Caco-2 (cell line): ENCODE measurements around the gene WWTR1. TPM values are rescaled to one million over a fixed set of nuclear protein-coding genes. Genes with fewer than 3 reads are reported as not detected.

Experiments used
- BruUV-seq: library from RNA; stranded (reverse); fragments of 400-500 nt; replicated peaks from 2 replicates; lab custom pipeline; 2021; lab: Mats Ljungman, UMichigan
- CTCF ChIA-PET: fragments of 300-600 bp; sonication (Branson Sonifier 250); formaldehyde crosslinking; loops from one replicate; lab custom pipeline; 2022; ENCODE audit warnings: antibody characterized with exemption; lab: Charles Lee
- POLR2A ChIA-PET: fragments of 300-600 bp; sonication (Branson Sonifier 250); formaldehyde crosslinking; loops from one replicate; lab custom pipeline; 2022; ENCODE audit warnings: antibody characterized with exemption; lab: Charles Lee
- DNase-seq, 2 experiments: peaks; one replicate each; pipeline versions ENCODE4 v3.0.0 to v3.0.0-alpha.2; 2020 to 2022
- H3K27me3 ChIP-seq: replicated peaks from 2 replicates; pipeline ENCODE4 v1.6.0; 2011; ENCODE audit warnings: low read length; ENCODE audit not compliant: control insufficient read depth, insufficient read depth
- H3K36me3 ChIP-seq: 2 replicates; pipeline ENCODE4 v1.5.1; 2011; ENCODE audit warnings: low read length; ENCODE audit not compliant: control insufficient read depth, insufficient read depth
- H3K4me1 ChIP-seq: fragments of 250-450 bp; sonication (Bioruptor Pico); 2 replicates; pipeline ENCODE4 v1.5.1; 2020; ENCODE audit warnings: mild to moderate bottlenecking
- H3K4me3 ChIP-seq: 2 replicates; pipeline ENCODE4 v1.5.1; 2011; ENCODE audit warnings: low read depth, mild to moderate bottlenecking, control low read depth, low read length
- H3K9me3 ChIP-seq: fragments of 250-450 bp; sonication (Bioruptor Pico); 2 replicates; pipeline ENCODE4 v1.5.1; 2020; ENCODE audit warnings: mild to moderate bottlenecking, moderate library complexity
- H3K27ac Mint-ChIP-seq: one replicate; pipeline ENCODE4 v1.8.0; 2022; ENCODE audit warnings: mixed read lengths; ENCODE audit not compliant: unreplicated experiment
- H3K27me3 Mint-ChIP-seq: one replicate; pipeline ENCODE4 v1.8.0; 2022; ENCODE audit warnings: mixed read lengths; ENCODE audit not compliant: insufficient read depth, unreplicated experiment
- H3K36me3 Mint-ChIP-seq: one replicate; pipeline ENCODE4 v1.8.0; 2022; ENCODE audit warnings: mild to moderate bottlenecking, mixed read lengths; ENCODE audit not compliant: insufficient read depth, unreplicated experiment
- H3K4me1 Mint-ChIP-seq: one replicate; pipeline ENCODE4 v1.8.0; 2022; ENCODE audit warnings: low read depth, mixed read lengths; ENCODE audit not compliant: unreplicated experiment
- H3K4me3 Mint-ChIP-seq: one replicate; pipeline ENCODE4 v1.8.0; 2022; ENCODE audit warnings: mild to moderate bottlenecking, moderate library complexity, mixed read lengths; ENCODE audit not compliant: unreplicated experiment
- H3K9me3 Mint-ChIP-seq: one replicate; pipeline ENCODE4 v1.8.0; 2022; ENCODE audit warnings: mixed read lengths; ENCODE audit not compliant: unreplicated experiment
- intact Hi-C: fragments of 100-400 bp; cut with micrococcal nuclease; formaldehyde crosslinking; loops from one replicate; pipeline ENCODE4 v1.10.0; 2022; ENCODE audit not compliant: unreplicated experiment
- total RNA-seq: library from RNA; stranded (reverse); gene quantifications from 2 replicates; pipeline ENCODE4 v1.2.3, GENCODE V29; 2022
- TF ChIP-seq, protein P1 (sequence below), 2 experiments: fragments of 200-600 bp in 1 of 2; IDR thresholded peaks; 1 replicate in 1 of 2; 2 replicates in 1 of 2; pipeline versions ENCODE4 v1.5.1 to v1.8.0; 2011 to 2022; ENCODE audit warnings: antibody characterized with exemption in 1 of 2, control low read depth in 1 of 2, inconsistent platforms in 1 of 2, low read depth in 1 of 2, low read length in 1 of 2, mild to moderate bottlenecking in 1 of 2, moderate library complexity in 1 of 2; ENCODE audit not compliant: insufficient read depth in 1 of 2, severe bottlenecking in 1 of 2, unreplicated experiment in 1 of 2

The WWTR1 gene
- total RNA-seq, 1 experiment from 2014 or later = 16.2 TPM

DNA sequence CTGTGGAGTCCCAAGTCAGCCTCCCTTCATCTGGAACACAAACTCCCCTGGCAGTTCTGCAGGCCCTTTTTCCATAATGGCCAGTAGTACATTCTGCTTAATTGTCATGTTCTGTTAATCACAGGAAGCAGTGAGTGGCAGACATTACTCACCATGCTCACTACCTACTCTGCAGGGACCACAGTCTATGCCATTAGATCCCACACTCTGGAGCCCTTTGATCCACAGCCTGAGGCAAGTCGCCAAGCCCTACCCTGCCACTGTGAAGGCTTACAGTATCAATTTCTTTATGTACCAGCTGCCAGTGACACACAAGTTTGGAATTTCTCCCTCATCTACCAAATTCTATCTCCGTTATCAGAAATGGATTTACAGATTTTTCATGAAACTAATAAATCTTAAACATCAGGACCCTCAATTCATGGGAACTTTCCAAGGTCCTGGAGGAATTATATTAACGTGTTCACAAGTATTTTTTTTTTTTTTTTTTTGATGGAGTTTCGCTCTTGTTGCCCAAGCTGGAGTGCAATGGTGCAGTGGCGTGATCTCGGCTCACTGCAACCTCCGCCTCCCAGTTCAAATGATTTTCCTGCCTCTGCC is 20.6 kb upstream of the WWTR1 start:
- no peak for DNase-seq
- no peaks in the 10 kb centered on the region for H3K9me3 Mint-ChIP-seq
- H3K4me1 Mint-ChIP-seq = no peaks in the 10 kb centered on the region
- ChIA-PET CTCF (no interaction called here), POLR2A (no interaction called here)
- H3K9me3 ChIP-seq = no peaks in the 10 kb centered on the region
- intact Hi-C loops = no loop called here
- no peaks in the 10 kb centered on the region for H3K36me3 ChIP-seq
- no peaks in the 10 kb centered on the region for H3K27me3 ChIP-seq
- TF ChIP-seq, protein P1, sequence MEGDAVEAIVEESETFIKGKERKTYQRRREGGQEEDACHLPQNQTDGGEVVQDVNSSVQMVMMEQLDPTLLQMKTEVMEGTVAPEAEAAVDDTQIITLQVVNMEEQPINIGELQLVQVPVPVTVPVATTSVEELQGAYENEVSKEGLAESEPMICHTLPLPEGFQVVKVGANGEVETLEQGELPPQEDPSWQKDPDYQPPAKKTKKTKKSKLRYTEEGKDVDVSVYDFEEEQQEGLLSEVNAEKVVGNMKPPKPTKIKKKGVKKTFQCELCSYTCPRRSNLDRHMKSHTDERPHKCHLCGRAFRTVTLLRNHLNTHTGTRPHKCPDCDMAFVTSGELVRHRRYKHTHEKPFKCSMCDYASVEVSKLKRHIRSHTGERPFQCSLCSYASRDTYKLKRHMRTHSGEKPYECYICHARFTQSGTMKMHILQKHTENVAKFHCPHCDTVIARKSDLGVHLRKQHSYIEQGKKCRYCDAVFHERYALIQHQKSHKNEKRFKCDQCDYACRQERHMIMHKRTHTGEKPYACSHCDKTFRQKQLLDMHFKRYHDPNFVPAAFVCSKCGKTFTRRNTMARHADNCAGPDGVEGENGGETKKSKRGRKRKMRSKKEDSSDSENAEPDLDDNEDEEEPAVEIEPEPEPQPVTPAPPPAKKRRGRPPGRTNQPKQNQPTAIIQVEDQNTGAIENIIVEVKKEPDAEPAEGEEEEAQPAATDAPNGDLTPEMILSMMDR (IDR thresholded peaks at IDR 0.05; ENCODE audit: insufficient read depth in 1 of 2, low read depth in 1 of 2, low read length in 1 of 2, severe bottlenecking in 1 of 2, unreplicated experiment in 1 of 2) = no peak
- no peak overlapping the region for H3K4me3 Mint-ChIP-seq
- no peak overlapping the region for H3K27ac Mint-ChIP-seq
- no TSS peak for BruUV-seq
- no peaks in the 10 kb centered on the region for H3K36me3 Mint-ChIP-seq
- H3K27me3 Mint-ChIP-seq = no peaks in the 10 kb centered on the region
- peaks cover 5% of the 10 kb centered on the region; the same call in 1 of the 2 replicates for H3K4me1 ChIP-seq
- no peak overlapping the region for H3K4me3 ChIP-seq

DNA sequence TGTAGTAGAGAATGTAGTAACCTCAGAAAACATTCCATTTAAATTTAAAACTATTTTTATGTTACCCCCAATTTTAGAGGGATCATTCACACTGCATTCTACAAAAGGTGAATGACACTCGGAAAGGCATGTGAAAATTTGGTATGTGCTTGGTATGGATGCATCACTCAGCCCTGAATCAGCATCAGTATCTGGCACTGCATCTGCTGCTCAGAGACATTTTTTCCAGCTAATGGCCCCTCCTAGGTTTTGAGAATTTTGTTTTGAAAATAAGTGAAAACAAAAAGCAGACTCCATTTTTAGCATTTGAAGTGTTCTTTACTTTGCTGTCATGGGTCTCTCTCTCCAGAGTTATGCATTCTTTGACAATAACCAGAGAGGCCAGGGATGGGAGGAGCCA is 15.6 kb upstream of the WWTR1 start:
- H3K9me3 ChIP-seq = no peaks in the 10 kb centered on the region
- Mint-ChIP-seq H3K4me1 (no peaks in the 10 kb centered on the region), H3K36me3 (peaks cover 5% of the 10 kb centered on the region), H3K4me3 (no peak overlapping the region), H3K9me3 (no peaks in the 10 kb centered on the region), H3K27ac (no peak overlapping the region), H3K27me3 (no peaks in the 10 kb centered on the region)
- TF ChIP-seq, protein P1 (IDR thresholded peaks at IDR 0.05; ENCODE audit: insufficient read depth in 1 of 2, low read depth in 1 of 2, low read length in 1 of 2, severe bottlenecking in 1 of 2, unreplicated experiment in 1 of 2) = no peak
- ChIA-PET CTCF (no interaction called here), POLR2A (no interaction called here)
- intact Hi-C loops = no loop called here
- no peaks in the 10 kb centered on the region for H3K27me3 ChIP-seq
- no TSS peak for BruUV-seq
- no peaks in the 10 kb centered on the region for H3K36me3 ChIP-seq
- DNase-seq = no peak
- 0 out of 2 replicates have a peak, but pooled peaks cover 3% of the 10 kb centered on the region for H3K4me1 ChIP-seq
- H3K4me3 ChIP-seq = no peak overlapping the region

DNA sequence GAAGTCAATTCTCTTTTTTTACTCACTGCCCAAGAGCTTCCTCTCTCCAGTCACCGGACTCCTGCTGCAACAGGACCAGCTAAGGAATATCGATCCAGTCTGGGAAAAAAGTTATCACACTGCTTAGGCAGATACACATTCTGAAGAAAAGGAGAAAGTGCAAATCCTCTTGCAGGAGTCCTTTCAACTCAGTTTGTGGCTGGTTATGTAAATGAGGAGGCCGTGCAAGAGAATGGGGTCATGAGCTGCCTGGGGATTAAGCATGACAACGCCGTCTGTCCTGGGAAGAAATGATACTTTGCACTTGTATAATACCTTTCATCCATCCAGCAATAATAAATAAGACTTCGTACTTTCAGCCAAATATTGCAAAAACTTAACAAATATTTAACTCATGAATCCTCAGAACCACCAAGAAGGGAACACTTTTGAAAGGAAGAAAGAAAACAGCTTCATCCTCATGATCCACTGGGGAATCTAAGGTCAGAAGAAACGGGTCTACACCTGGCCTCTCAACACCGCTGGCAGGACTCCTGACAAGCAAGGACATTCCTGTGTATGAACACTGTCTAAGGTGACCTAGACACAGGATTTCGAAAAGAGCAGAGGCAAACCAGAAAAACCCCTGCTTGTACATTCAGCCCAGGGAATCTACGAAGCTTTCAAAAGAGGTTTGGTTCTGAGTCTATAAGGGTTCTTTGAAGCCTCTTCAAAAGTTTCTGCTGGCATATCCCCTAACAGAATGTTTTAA is 13.1 kb upstream of the WWTR1 start:
- H3K27me3 ChIP-seq = no peaks in the 10 kb centered on the region
- 0 out of 2 replicates have a peak, but pooled peaks cover 3% of the 10 kb centered on the region for H3K4me1 ChIP-seq
- TF ChIP-seq, protein P1 (IDR thresholded peaks at IDR 0.05; ENCODE audit: insufficient read depth in 1 of 2, low read depth in 1 of 2, low read length in 1 of 2, severe bottlenecking in 1 of 2, unreplicated experiment in 1 of 2) = no peak
- H3K4me3 Mint-ChIP-seq = no peak overlapping the region
- H3K4me3 ChIP-seq = no peak overlapping the region
- no peak overlapping the region for H3K27ac Mint-ChIP-seq
- peak; percentile 37 to 45 for DNase-seq
- no peaks in the 10 kb centered on the region for H3K9me3 ChIP-seq
- no peaks in the 10 kb centered on the region for H3K4me1 Mint-ChIP-seq
- intact Hi-C loops = no loop called here
- H3K36me3 ChIP-seq = no peaks in the 10 kb centered on the region
- H3K9me3 Mint-ChIP-seq = no peaks in the 10 kb centered on the region
- POLR2A ChIA-PET = interaction anchor here (0.6 kb wide), 1 partner anchor 13 kb away, joined by 5 read pairs; the partner anchor contains the start of gene WWTR1
- peaks cover 5% of the 10 kb centered on the region for H3K36me3 Mint-ChIP-seq
- no TSS peak for BruUV-seq
- CTCF ChIA-PET = interaction anchor here (0.6 kb wide), 2 partner anchors 140 to 715 kb away, joined by 3 to 5 read pairs; no protein-coding TSS in a partner anchor
- H3K27me3 Mint-ChIP-seq = no peaks in the 10 kb centered on the region
